ENCODE results near the gene DKK3.

Gene DKK3

DNA sequence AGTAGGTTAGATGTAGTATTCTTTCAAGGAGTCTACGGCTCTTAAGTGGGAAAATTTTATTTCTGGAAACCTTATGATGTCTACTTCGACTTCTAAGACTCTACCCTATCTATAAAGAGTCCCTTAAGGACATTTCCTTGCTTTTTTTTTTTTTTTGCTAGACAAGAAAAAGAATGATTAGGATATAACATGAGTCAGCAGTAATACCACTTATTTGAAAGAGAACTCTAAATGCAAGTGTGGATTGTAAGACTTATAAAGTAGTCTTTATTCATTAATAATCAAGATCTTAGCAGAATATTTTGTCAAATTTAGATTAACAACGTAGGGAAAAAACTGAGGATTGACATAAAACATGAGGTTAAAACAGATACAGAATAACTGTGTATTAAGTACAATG is 71.0 kb downstream of the DKK3 start:
- Histone ChIP-seq H3K4me1 (ENCODE audit: control insufficient read depth, insufficient read depth, low read length) (no peaks in the 10 kb centered on the region), H3K27me3 (ENCODE audit: control insufficient read depth, insufficient read depth, low read length) (no peaks in the 10 kb centered on the region), H3K9me3 (ENCODE audit: control insufficient read depth, insufficient read depth, low read depth, low read length) (no peaks in the 10 kb centered on the region), H3K9ac (ENCODE audit: low read length) (no peak overlapping the region), H3K27ac (ENCODE audit: low read depth, low read length) (no peak overlapping the region), H3K36me3 (ENCODE audit: control insufficient read depth, insufficient read depth, low read length) (peaks cover 47% of the 10 kb centered on the region), H3K4me3 (ENCODE audit: low read depth, low read length) (no peak overlapping the region)

DNA sequence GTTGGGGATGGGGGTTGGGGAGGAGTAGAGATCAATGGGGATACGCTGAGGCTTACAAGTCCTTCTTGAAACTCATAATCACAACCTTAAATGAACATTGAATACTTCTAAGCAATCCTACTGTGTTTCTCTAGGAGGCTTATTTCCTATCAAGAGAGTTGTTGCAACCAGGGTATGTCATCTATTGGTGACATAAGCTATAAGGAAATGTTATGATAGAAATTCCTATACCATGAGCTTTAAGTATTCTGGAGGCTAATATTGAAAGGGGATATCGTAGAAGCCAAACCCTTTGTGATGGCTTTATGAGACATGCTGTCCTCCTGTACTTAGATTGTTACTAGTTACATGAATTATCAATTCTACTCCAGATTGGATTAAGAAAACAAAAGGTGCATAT is 72.9 kb downstream of the DKK3 start:
- Histone ChIP-seq H3K36me3 (ENCODE audit: control insufficient read depth, insufficient read depth, low read length) (peaks cover 40% of the 10 kb centered on the region), H3K4me1 (ENCODE audit: control insufficient read depth, insufficient read depth, low read length) (no peaks in the 10 kb centered on the region), H3K4me3 (ENCODE audit: low read depth, low read length) (no peak overlapping the region), H3K9me3 (ENCODE audit: control insufficient read depth, insufficient read depth, low read depth, low read length) (no peaks in the 10 kb centered on the region), H3K9ac (ENCODE audit: low read length) (no peak overlapping the region), H3K27ac (ENCODE audit: low read depth, low read length) (no peak overlapping the region), H3K27me3 (ENCODE audit: control insufficient read depth, insufficient read depth, low read length) (no peaks in the 10 kb centered on the region)

DNA sequence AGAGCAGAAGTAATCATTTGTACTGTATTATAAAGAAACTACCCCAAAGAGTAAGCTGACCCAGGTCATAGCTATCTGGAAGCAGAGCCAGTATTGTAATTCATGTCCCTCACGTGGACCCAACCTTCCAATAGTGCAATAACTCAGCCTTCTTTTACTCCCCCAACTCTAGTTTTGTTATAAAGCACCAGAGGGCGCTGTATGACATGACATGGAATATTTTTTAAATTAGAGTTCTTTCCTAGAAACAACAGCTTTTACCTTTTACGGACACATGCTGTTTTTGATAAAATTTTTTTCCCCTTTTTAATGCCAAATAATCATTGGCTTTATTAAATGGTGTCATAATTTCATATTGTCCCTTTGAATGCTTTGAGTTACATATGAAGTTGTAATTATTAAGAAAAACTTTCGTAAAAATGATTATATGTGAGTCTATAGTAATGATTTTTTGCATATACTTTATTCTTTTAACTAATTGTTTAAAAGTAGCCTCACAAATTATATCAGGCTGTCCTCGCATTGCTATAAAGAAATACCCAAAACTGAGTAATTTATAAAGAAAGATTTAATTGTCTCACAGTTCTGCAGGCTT is 76.9 kb downstream of the DKK3 start:
- no peaks in the 10 kb centered on the region for H3K27me3 ChIP-seq (ENCODE audit: control insufficient read depth, insufficient read depth, low read length)
- H3K9me3 ChIP-seq (ENCODE audit: control insufficient read depth, insufficient read depth, low read depth, low read length) = no peaks in the 10 kb centered on the region
- no peak overlapping the region for H3K4me3 ChIP-seq (ENCODE audit: low read depth, low read length)
- H3K9ac ChIP-seq (ENCODE audit: low read length) = no peak overlapping the region
- H3K27ac ChIP-seq (ENCODE audit: low read depth, low read length) = no peak overlapping the region
- no peaks in the 10 kb centered on the region for H3K4me1 ChIP-seq (ENCODE audit: control insufficient read depth, insufficient read depth, low read length)
- H3K36me3 ChIP-seq (ENCODE audit: control insufficient read depth, insufficient read depth, low read length) = peaks cover 26% of the 10 kb centered on the region

DNA sequence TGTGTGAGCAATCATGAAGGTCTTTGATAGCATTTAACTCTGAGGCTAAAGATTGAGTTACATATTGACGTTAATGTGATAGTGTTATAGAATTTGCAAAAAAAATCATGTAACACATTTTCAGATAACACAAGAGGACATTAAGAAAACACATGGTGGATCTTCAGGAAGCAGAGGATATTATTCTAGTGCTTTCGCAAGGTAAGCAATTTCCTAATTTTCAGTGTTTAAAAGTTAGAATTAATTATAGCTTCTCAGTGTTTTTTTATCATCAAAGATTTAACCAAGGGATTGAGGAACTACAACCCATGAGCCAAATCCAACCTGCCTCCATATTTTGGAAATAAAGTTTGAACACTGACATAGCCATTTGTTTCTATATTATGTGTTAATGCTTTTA is 78.5 kb downstream of the DKK3 start:
- H3K4me1 ChIP-seq (ENCODE audit: control insufficient read depth, insufficient read depth, low read length) = no peaks in the 10 kb centered on the region
- no peaks in the 10 kb centered on the region for H3K27me3 ChIP-seq (ENCODE audit: control insufficient read depth, insufficient read depth, low read length)
- H3K27ac ChIP-seq (ENCODE audit: low read depth, low read length) = no peak overlapping the region
- H3K36me3 ChIP-seq (ENCODE audit: control insufficient read depth, insufficient read depth, low read length) = peaks cover 22% of the 10 kb centered on the region
- no peak overlapping the region for H3K4me3 ChIP-seq (ENCODE audit: low read depth, low read length)
- H3K9me3 ChIP-seq (ENCODE audit: control insufficient read depth, insufficient read depth, low read depth, low read length) = no peaks in the 10 kb centered on the region
- H3K9ac ChIP-seq (ENCODE audit: low read length) = no peak overlapping the region

DNA sequence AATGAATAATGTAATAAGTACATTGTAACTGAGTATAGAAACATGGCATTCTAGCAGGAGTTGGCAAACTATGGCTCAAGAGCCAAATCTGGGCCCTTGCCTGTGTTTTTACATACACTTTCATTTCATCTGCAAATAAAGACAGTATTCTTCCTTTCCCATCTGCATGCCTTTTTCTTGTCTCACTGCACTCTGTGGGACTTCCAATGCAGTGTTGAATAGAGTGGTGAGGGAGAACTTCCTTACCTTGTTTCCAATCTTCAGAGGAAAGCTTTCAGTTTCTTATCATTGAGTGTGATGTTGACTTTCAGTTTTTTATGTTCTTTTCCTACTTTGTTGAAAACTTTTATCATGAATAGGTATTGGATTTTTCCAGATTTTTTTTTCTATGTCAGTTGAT is 84.6 kb downstream of the DKK3 start:
- Histone ChIP-seq H3K9me3 (ENCODE audit: control insufficient read depth, insufficient read depth, low read depth, low read length) (no peaks in the 10 kb centered on the region), H3K9ac (ENCODE audit: low read length) (no peak overlapping the region), H3K27ac (ENCODE audit: low read depth, low read length) (no peak overlapping the region), H3K36me3 (ENCODE audit: control insufficient read depth, insufficient read depth, low read length) (peaks cover 6% of the 10 kb centered on the region; the same call in 1 of the 2 replicates), H3K4me1 (ENCODE audit: control insufficient read depth, insufficient read depth, low read length) (no peaks in the 10 kb centered on the region), H3K27me3 (ENCODE audit: control insufficient read depth, insufficient read depth, low read length) (no peaks in the 10 kb centered on the region), H3K4me3 (ENCODE audit: low read depth, low read length) (no peak overlapping the region)

DNA sequence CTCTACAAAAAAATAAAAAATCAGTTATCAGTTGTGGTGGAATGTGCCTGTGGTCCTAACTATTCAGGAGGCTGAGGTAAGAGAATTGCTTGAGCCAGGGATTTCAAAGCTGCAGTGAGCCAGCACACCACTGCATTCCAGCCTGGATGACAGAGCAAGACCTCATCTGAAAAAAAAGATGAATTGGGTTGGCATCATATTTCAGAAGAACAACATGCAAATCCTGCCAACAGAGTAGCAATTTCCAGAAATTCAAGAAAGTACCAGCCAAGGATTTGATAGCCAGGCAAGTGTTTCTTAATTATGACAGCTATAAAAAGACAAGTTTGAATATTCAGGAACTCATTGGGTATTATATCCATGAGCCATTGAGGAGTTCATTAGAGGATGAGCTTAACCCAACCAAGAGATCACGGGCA is 91.4 kb downstream of the DKK3 start:
- Histone ChIP-seq H3K4me1 (ENCODE audit: control insufficient read depth, insufficient read depth, low read length) (no peaks in the 10 kb centered on the region), H3K36me3 (ENCODE audit: control insufficient read depth, insufficient read depth, low read length) (peaks cover 6% of the 10 kb centered on the region; the same call in 1 of the 2 replicates), H3K9me3 (ENCODE audit: control insufficient read depth, insufficient read depth, low read depth, low read length) (no peaks in the 10 kb centered on the region), H3K9ac (ENCODE audit: low read length) (no peak overlapping the region), H3K27ac (ENCODE audit: low read depth, low read length) (no peak overlapping the region), H3K4me3 (ENCODE audit: low read depth, low read length) (no peak overlapping the region), H3K27me3 (ENCODE audit: control insufficient read depth, insufficient read depth, low read length) (no peaks in the 10 kb centered on the region)

DNA sequence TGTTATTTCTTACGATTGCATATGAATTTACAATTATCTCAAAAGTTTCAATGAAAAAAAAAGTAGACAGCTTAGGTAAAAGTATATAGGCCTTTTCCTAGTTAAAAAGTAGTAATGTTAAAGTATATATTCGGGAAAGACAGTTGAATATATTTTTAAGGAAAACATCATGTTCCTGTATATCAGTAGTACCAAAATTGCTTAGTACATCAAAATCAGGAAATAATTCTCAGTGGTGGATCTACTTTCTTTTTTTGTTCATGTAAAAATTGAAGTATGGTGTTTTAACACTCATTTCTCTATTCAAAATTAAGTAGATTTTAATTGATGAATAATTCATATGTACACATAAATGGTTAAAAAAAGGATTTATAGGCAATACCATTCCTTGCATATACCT is 92.8 kb downstream of the DKK3 start:
- Histone ChIP-seq H3K4me3 (ENCODE audit: low read depth, low read length) (no peak overlapping the region), H3K9me3 (ENCODE audit: control insufficient read depth, insufficient read depth, low read depth, low read length) (no peaks in the 10 kb centered on the region), H3K27me3 (ENCODE audit: control insufficient read depth, insufficient read depth, low read length) (no peaks in the 10 kb centered on the region)

DNA sequence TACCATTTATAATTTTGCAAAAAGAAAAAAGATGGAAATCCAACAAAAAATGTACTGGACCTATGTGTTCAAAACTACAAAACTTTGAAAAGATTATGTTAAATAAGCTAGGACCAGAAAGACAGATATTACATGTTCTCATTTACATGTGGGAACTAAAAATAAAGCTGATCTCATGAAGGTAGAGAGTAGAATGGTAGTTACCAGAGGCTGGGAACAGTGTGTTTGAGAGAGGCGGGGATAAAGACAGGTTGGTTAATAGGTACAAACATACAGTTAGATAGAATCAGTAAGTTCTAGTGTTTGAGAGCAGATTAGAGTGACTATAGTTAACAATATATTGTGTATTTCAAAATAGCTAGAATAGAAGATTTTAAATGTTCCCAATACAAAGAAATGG is 95.0 kb downstream of the DKK3 start:
- Histone ChIP-seq H3K9me3 (ENCODE audit: control insufficient read depth, insufficient read depth, low read depth, low read length) (no peaks in the 10 kb centered on the region), H3K9ac (ENCODE audit: low read length) (no peak overlapping the region), H3K4me3 (ENCODE audit: low read depth, low read length) (no peak overlapping the region), H3K36me3 (ENCODE audit: control insufficient read depth, insufficient read depth, low read length) (peaks cover 6% of the 10 kb centered on the region; the same call in 1 of the 2 replicates), H3K4me1 (ENCODE audit: control insufficient read depth, insufficient read depth, low read length) (no peaks in the 10 kb centered on the region), H3K27me3 (ENCODE audit: control insufficient read depth, insufficient read depth, low read length) (no peaks in the 10 kb centered on the region), H3K27ac (ENCODE audit: low read depth, low read length) (no peak overlapping the region)

More for the DNA sequence above, 92.8 kb downstream of the DKK3 start:
- no peak overlapping the region for H3K27ac ChIP-seq (ENCODE audit: low read depth, low read length)
- H3K4me1 ChIP-seq (ENCODE audit: control insufficient read depth, insufficient read depth, low read length) = no peaks in the 10 kb centered on the region
- H3K36me3 ChIP-seq (ENCODE audit: control insufficient read depth, insufficient read depth, low read length) = peaks cover 4% of the 10 kb centered on the region; the same call in 1 of the 2 replicates
- no peak overlapping the region for H3K9ac ChIP-seq (ENCODE audit: low read length)
